HL-60/S4 (cell line): ENCODE data around the gene LRPAP1.
"Not testable (repeated sequence)": the region's sequence is repeated elsewhere in the genome, so short reads cannot be mapped to it uniquely, and the experiment has no call there.

Experiments used
- in situ Hi-C: fragments of 300-500 bp; cut with MboI; formaldehyde crosslinking; loops from 2 replicates; pipeline ENCODE4 v1.14.3; 2022; ENCODE audit warnings: low sequenced_read_pairs

Gene LRPAP1

DNA sequence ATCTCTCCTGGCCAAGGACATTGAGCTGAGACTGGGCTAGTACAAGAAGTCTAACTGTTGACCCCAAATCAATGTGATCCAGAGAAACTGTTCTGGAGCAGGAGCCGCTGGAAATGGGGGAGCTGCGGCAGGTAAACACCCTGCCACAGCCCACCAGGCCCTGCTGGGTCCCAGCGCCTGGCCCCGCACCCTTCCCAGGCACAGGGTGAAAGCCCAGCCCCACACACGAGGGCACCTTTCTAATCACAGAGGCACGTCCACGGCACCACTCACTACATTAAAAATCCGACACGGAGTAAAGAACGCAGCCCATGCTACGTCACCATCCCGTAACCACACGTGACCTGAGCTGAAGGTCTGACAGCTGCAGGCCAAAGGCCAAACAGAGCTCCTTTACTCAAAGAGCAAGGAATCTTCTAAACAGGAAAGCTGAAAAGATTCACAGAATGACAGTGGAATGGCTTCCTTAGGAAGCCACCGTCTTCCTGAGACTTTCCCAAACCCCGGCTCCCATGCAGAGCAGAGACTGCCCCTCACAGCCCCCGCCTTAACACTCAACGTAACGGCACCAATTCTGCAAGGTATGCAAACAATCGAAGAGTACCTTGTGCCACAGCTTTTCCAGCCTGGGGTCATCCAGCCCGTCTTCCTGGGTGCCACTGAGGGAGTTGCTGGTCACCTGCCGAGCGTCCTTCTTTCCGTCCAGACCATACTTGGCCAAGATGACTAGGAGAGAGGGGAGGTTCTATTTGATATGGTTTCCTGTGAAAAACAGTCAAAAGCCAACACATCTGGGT is 12.6 kb downstream of the LRPAP1 start:
- in situ Hi-C loops, result no loop called here

DNA sequence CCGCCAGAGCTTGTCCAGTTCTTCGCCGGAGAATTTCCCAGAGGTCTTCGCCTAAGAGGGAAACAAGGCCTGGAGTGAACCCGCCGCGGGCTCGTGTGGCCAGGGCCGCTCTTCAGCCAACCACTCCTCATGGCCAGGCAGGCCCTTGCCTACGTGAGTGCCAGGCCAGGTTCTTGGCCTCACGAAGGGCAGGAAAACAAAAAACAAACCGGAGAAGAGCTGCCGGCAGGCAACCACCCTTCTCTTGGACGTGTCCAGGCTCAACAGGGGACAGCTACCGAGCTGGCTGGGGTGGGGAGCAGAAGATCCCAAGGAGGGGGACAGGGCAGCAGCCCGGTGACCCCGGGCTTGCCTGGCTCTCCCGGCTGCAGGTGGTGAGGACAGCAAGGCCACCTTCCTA is 13.3 kb downstream of the LRPAP1 start:
- in situ Hi-C loops, result no loop called here

- in situ Hi-C loops, result no loop called here
Measured at GRCh38 chr4:3518511-3518880, 13.7 kb downstream of the LRPAP1 start.

GRCh38 chr4:3517731-3518510 is 14.3 kb downstream of the LRPAP1 start:
- in situ Hi-C loops, result no loop called here

- in situ Hi-C loops, result no loop called here
Measured at GRCh38 chr4:3516836-3517730, 15.1 kb downstream of the LRPAP1 start.

DNA sequence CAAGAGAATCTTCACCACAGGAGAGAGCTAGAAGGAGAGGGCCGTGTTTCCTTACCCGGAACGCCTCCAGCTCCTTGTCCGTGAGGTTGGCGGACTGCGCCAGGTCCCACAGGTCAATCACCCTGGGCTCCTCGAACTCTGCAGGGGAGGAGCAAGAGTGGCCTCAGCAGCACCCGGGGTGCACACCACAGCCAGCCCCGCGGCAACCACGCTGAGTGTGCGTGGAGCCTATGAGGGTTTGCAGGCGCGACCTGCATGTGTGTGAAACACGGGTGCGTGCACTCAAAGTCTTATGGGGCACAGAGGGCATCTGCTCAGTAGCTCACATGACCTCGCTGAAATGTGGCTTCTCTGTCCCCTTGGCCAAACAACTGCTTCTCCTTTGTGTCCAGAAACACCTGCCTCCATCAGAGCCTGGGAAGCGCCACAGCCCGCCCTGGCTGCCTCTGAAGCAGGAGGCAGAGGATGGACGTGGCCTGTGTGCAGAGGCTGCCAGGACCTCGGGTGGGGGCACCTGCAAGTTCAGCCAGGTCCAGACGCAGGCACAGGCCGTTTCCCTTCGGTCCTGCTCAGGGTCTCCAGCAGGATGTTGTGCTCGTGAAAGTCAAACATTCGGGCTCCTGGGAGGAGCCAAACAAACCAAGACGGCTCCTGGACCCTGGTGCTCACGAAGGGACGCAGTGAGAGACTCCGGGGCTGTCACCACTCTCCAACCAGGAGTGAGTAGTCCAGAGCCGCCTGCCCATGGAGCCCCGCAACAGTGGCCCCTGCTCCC is 16.0 kb downstream of the LRPAP1 start:
- in situ Hi-C loops, result no loop called here

DNA sequence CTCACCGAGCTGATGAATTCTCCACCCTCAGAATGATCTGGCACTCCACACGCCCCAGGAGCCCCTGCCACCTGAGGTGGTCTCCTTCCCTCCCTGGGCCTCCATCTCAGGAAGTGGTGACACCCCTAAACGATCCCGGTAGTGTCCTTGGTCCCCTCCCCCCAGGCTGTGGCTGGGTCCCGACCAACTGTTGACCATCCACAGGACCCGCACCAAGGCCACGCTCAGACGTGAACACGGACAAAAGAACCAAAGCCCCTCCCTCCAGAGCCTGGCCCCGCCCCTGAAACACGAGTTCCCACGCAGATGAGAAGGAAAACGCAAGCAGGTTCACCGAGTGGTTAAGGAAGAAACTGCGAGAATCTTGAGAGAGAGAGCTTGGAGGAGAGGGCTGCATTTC is 16.6 kb downstream of the LRPAP1 start:
- in situ Hi-C loops, result no loop called here

GRCh38 chr4:3514806-3515501 is 17.3 kb downstream of the LRPAP1 start:
- in situ Hi-C loops, result no loop called here

GRCh38 chr4:3514221-3514780 is 17.9 kb downstream of the LRPAP1 start:
- in situ Hi-C loops, result no loop called here

- in situ Hi-C loops, result no loop called here
Measured at GRCh38 chr4:3513807-3514206, 18.4 kb downstream of the LRPAP1 start.

GRCh38 chr4:3512719-3513118 is 19.5 kb downstream of the LRPAP1 start:
- in situ Hi-C loops, result no loop called here

DNA sequence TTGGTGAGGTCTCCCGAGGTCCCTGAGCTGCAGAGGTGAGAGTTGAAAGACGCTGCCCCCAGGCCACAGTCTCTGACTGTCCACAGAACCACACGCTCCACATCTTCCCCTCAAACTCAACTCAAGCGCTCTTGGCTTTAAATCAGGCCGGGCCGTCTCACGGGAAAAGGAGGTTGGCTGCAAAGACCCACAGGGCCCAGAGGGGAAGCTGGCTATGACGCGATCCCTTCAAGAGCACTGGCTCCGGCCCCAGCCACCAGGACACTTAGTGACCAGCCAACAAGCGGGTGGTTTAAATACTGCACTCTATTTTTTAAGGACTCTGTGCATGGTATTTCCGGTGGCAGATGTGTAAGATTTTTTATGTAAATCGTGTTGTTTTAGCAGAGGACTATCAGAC is 19.9 kb downstream of the LRPAP1 start:
- in situ Hi-C loops, result no loop called here

DNA sequence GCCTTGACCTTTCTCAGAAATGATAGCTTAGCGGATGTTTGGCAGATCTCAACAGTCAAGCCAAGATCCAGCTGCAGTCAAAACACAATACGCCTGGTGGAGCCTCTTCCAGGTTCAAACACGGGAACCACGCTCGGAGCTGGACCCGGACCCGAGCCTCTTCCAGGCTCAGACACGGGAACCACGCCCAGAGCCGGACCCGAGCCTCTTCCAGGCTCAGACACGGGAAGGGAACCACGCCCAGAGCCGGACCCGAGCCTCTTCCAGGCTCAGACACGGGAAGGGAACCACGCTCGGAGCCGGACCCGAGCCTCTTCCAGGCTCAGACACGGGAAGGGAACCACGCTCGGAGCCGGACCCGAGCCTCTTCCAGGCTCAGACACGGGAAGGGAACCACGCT is 20.6 kb downstream of the LRPAP1 start:
- in situ Hi-C loops, result not testable (repeated sequence)

DNA sequence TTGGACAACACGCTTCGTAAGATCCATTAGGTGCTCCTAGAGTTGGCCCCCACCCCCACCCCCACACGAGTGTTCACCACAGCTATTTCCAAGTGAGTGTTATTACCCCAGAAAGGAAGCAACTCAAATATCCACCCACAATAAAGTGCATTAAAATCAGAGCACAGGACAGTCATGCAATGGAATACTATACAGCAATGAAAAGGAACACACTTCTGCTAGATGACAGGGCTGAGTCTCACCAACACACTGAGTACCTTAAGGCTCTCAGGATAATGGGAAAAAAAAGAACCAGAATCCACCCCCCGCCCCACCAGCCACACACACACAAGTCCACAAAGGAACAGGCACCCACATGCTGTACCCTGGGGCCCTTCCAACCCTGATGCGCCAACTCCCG is 21.0 kb downstream of the LRPAP1 start:
- in situ Hi-C loops, result no loop called here

DNA sequence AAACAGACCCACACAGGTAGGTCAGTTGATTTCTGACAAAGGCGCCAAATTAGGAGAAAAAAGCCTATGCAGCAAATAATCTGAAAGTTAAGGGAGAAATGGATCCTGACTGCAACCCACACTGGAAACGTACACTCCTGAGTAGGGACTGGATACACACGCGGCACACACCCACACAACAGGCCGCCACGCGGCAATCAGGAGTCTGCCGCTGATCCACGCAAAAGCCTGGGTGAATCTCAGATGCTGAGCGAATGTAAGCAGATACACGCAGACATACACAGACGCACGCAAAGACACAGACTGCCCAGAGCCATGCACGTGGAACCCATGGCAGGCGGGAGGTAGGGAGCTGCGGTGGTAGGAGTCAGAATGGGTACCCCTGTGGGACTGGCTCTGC is 21.7 kb downstream of the LRPAP1 start:
- in situ Hi-C loops, result no loop called here

GRCh38 chr4:3508542-3508941 is 23.7 kb downstream of the LRPAP1 start:
- in situ Hi-C loops, result no loop called here

- in situ Hi-C loops, result no loop called here
Measured at GRCh38 chr4:3505231-3505630, 27.0 kb downstream of the LRPAP1 start.

GRCh38 chr4:3502941-3503936 is 29.0 kb downstream of the LRPAP1 start:
- in situ Hi-C loops, result no loop called here
